Inferior parietal cortex (tissue), 1 donor: ENCODE results near the gene OTC.

Source experiments
- DNase-seq: peaks from one replicate; pipeline ENCODE4 v3.0.0-alpha.2; 2016; ENCODE audit errors: extremely low spot score

Gene OTC

DNA sequence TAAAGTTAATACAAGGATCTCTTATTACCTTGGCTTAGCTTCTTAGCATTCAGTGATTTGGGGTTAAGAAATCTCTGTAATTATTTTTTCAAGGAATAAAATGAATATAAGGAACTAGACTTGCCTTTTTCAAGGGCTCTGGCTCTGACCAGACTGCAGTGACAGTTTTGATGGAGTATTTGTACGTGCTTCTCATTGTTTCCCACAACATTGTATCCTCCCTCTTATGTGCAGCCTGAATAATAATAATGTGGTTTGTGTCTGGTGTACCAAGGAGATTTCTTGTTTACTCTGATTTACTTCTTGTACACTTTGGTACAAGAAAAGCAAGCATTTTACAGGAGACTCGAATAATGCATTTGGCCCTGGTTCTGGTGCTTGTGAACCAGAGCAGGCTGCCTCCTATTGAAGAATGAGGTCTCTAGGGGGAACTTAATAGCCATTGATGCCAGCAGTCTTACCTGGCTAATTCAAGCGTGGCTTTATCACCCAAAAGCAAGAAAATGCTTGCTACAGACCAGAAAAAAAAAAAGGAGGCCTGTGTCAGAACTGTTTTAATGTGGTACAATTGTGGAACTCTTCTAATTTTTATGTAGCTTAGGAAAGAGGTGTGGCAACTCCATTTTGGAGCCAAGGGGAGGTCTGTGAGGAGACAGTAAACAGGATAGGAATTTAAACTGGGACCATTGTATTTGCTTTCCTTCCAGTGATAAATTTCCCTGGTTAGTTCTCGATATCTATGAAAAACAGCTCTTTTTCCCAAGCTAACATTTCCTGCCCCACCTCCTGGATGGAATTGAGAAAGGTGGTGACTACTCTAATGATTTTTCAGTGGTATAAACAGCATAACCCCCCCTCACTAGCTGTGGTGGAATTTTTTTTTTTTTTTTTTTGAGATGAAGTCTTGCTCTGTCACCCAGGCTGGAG lies 5.6 kb downstream of the OTC start:
- DNase-seq = no peak

GRCh38 chrX:38363046-38363445 lies 10.6 kb downstream of the OTC start:
- DNase-seq = no peak

DNA sequence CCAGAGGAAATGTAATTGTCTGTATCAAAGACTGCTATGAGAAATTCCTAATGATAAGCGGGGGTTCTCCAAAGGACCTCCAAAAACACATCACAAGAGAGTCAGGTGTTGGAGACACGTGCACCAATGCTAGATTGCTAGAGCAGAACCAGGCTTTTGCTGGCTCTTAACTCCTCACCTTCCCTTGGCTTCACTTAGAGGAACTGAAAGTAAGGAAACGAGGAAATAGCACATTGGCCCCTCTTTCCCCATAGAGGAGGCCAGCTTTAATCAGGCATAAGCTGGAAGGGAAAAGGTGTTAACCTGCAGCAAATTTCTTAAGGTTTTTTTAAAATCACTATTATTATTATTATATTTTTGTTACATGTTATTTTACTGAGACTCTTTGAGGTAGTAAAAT lies 13.6 kb downstream of the OTC start:
- DNase-seq = no peak

- no peak for DNase-seq
Observed at GRCh38 chrX:38368774-38369173, 16.4 kb downstream of the OTC start.

- DNase-seq = no peak
Observed at GRCh38 chrX:38371641-38372040, 19.2 kb downstream of the OTC start.

GRCh38 chrX:38374431-38374830 lies 22.0 kb downstream of the OTC start:
- no peak for DNase-seq

DNA sequence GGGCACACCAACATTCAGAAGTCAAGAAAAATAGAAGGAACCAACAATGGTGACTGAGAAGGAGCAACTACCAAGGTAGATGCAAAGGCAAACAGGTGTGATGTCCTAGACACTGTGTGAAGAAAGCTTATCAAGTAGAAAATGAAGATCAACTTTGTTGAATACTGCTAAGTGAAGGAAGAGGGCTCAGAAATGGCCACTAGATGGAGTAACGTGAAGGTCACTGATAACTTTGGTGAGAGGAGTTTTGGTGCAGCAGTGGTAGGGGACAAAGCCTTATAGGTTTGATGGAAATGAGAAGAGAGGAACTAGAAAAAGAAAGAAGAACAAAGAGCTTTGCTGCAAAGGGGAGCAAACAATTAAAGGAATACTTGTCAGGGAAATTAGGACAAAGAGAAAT lies 23.5 kb downstream of the OTC start:
- DNase-seq = no peak

DNA sequence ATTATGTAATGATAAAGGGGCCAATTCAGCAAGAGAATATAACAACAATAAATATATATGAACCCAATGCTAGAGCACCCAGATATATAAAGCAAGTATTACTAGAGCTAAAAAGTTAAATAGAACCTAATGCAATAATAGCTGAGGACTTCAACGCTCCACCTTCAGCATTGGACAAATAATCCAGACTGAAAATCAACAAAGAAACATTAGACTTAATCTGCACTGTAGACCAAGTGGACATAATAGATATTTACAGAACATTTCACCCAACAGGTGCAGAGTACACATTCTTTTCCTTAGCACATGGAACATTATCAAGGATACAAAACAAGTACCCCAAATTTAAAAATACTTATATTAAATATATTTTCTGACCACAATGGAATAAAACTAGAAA lies 24.3 kb downstream of the OTC start:
- no peak for DNase-seq

- no peak for DNase-seq
Observed at GRCh38 chrX:38379088-38379487, 26.7 kb downstream of the OTC start.

DNA sequence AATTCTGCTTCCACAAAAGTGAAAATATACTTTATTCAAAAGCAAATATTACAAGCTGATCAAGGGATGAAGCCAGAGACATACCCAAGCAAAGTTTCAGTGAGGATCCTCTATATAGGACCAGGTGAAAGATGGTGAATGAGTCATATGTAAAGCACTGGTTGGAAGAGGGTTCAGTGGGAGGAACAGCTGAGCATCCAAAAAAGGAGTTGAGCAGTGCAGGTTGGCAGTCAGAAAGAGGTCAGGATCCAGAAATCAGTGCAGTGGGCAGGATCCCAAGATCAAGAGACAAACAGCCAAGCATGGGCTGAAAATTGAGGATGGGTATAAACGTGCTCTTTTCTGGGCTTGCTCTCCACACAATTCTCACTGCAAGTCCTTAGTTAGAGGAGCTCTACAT lies 30.3 kb downstream of the OTC start:
- no peak for DNase-seq

GRCh38 chrX:38400389-38400910 lies 48.0 kb downstream of the OTC start:
- no peak for DNase-seq

DNA sequence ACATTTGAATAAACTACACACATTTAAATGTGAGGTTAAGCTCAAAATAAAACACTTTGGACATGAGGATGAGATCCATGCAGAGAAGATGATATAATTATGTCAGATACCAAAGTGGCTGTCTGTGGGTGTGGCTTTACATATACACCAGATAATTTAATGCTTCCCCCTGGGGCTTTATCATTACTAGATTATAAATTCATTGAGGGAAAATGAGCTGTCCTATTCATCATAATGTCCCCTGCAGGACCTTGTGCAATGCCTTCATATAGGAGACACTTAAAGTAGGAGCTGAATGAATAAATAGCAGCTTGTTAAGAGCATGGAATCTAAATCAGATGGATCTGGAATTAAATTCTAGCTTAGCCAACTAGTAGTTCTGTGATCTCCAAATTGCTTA lies 49.7 kb downstream of the OTC start:
- DNase-seq = no peak

DNA sequence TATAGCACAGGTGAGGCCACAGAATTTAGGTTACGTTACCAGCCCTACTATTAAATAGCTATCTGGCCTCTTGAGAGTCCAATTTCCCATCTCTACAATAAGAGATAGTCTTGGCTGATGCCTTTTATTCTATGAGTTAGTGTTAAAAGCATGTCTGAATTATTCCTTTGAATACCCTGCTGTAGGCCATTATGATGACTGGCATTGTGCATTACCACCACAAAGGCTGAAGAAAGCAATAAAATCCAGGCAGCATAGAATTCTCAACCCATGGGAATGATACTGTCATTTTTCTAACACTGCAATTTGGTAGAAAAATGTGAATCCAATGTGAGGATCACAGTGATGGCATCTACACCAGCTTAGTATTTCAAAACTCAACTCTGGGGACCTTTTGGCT lies 51.4 kb downstream of the OTC start:
- DNase-seq = no peak

DNA sequence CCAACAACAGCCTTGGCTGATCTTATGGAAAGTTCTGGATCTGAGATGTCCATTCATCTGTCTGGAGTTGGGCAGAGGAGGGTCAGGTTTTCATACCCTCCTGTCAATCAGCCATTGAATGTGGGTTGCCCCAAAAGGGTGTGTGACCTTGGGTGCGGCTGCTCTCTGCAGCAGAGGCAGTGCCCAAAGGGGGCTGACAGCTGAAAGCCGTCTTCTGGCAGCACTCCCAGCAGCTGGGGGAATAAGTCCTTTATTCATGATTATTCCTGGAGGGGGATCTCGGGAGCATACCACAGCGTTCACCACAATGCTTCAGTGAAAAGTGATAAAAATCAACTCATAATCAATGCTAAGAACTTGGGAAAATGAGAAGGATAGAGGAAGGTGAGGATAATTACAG lies 54.7 kb downstream of the OTC start:
- no peak for DNase-seq

GRCh38 chrX:38409289-38409688 lies 56.9 kb downstream of the OTC start:
- no peak for DNase-seq

DNA sequence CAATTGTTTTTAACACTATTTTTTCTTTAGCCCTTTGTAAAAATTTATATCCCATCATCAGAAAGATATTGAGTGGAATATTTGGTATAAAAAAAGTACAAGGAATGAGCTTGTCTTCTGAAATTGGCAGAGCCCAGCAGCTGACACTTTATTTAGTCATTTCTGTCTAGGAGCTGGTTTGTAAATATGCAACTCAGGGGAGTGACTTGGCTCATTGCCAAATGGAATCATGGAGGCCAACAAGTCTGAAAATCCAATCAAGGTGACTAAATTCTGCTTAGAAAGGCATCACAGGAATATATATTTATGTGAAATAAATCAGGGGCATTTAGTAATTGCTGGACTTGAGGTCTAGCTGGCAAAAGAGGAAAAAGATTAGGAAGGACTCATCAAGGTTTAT lies 74.4 kb downstream of the OTC start:
- DNase-seq = no peak

DNA sequence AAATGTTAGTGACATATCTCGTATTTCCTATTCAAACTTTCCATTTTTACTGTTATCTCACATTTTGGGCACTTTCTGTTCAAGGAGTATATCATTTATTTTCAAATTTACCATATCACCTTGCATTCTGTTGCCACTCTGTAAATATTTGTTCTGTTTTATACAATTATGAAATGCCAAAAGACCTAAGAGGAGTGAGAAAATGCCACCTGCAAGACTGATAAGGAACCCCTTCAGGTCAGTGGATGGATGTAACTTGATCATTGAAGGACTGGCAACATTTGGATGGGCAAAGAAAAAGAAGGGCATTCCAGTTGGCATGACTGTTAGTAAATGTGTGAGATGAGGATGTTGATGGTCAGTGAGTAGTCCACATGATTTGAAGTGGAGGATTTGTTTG lies 79.1 kb downstream of the OTC start:
- no peak for DNase-seq

- no peak for DNase-seq
Observed at GRCh38 chrX:38435130-38435529, 82.7 kb downstream of the OTC start.

DNA sequence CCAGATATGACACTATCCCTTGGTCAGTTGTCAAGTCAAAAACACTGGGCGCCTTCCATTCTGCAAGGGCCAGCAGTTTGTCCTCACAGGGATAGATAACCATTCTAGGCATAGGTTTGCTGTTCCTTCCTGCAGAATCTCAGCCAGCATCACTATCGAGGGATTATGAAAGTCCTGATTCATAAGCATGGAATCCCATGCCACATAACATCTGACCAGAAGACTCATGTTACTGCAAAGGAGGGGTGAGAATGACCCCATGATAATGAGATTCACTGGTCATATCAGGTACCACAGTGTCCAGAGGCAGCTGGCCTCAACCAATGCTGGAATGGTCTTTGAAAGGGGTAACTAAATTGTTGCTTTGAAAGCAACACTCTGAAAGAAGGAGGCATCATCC lies 84.7 kb downstream of the OTC start:
- DNase-seq = no peak

GRCh38 chrX:38438321-38438720 lies 85.9 kb downstream of the OTC start:
- DNase-seq = no peak

- DNase-seq = no peak
Observed at GRCh38 chrX:38452603-38453002, 100.2 kb downstream of the OTC start.

DNA sequence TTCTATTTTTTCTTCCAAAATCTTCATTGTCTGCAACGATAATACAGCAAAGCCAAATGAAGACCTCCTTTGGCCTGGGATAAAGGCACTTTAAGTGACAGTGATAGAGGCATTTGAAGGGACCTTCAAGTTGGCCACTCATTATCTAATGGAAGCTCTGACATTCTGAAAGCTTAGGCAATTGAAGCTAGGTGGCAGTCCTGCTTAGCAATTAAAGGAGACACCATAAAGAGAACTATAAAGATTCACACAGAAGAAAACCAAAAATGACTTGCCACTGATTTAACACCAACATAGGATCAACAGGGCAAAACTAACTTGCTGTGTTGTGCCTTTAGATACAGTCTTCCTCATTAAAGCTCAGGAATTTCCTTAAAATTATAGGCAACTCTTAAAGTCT lies 105.7 kb downstream of the OTC start:
- peak; percentile 38 for DNase-seq

DNA sequence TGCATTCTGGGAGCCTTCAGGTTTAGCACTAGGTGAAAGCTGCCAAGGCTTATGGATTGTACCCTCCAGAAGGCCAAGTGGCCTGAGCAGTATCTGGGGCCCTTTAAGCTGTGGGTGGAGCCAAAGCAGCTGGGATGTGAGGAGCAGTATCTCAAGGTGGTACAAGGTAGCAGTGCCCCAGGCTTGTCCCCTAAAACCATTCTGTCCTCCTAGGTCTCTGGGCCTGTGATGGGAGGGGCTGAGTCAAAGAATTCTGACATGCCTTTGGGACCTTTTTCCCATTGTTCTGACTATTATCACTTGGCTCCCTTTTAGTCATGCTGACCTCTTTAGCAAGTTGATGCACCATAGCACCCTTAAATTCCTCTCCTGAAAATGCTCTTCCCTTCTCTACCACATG lies 109.9 kb downstream of the OTC start:
- no peak for DNase-seq

GRCh38 chrX:38465686-38466085 lies 113.3 kb downstream of the OTC start:
- DNase-seq = no peak
